HG03135 (cell line): ENCODE data around the gene NEU1.
"Not testable (repeated sequence)": the region's sequence is repeated elsewhere in the genome, so short reads cannot be mapped to it uniquely, and the experiment has no call there.

Experiments used
- ATAC-seq: cut with Tn5 transposase; IDR thresholded peaks from one replicate; pipeline ENCODE4 v1.9.1; 2021; ENCODE audit warnings: mild to moderate bottlenecking, moderate library complexity; ENCODE audit not compliant: unreplicated experiment

The NEU1 gene

GRCh38 chr6:31847276-31847978, 15.2 kb downstream of the NEU1 start:
- ATAC-seq: no peak

- ATAC-seq: no peak
These were observed 18.1 kb downstream of the NEU1 start for GRCh38 chr6:31844507-31844906.

- no peak for ATAC-seq
These were observed 20.6 kb downstream of the NEU1 start for GRCh38 chr6:31842053-31842452.

GRCh38 chr6:31839779-31840126, 22.9 kb downstream of the NEU1 start:
- not testable (repeated sequence) for ATAC-seq

GRCh38 chr6:31838968-31839367, 23.7 kb downstream of the NEU1 start:
- no peak for ATAC-seq

- ATAC-seq: not testable (repeated sequence)
These were observed 24.5 kb downstream of the NEU1 start for GRCh38 chr6:31838114-31838553.

GRCh38 chr6:31837369-31838113, 25.1 kb downstream of the NEU1 start:
- no peak for ATAC-seq

- no peak for ATAC-seq
These were observed 25.9 kb downstream of the NEU1 start for GRCh38 chr6:31836474-31837368.

GRCh38 chr6:31836047-31836473, 26.6 kb downstream of the NEU1 start:
- ATAC-seq: no peak

- peak; percentile 35 for ATAC-seq
These were observed 28.0 kb downstream of the NEU1 start for GRCh38 chr6:31834367-31835250.

GRCh38 chr6:31831350-31832215, 31.0 kb downstream of the NEU1 start:
- no peak for ATAC-seq

- no peak for ATAC-seq
These were observed 31.7 kb downstream of the NEU1 start for GRCh38 chr6:31830886-31831335.

- ATAC-seq: no peak
These were observed 32.9 kb downstream of the NEU1 start for GRCh38 chr6:31829633-31830283.

GRCh38 chr6:31827286-31828079, 35.1 kb downstream of the NEU1 start, which contains the start of gene HSPA1B:
Gene HSPA1B, plus strand, starts transcription at chr6:31827738. Its CDS starts 213 bp downstream, at chr6:31827951.
- peak; percentile 58 for ATAC-seq

GRCh38 chr6:31826793-31827285, 35.8 kb downstream of the NEU1 start:
- no peak for ATAC-seq

- no peak for ATAC-seq
These were observed 37.1 kb downstream of the NEU1 start for GRCh38 chr6:31825553-31825952.

GRCh38 chr6:31823592-31824196, 38.9 kb downstream of the NEU1 start:
- not testable (repeated sequence) for ATAC-seq
